HG03457 (cell line): ENCODE measurements around the gene MSH4.
"Not testable (repeated sequence)": the region's sequence is repeated elsewhere in the genome, so short reads cannot be mapped to it uniquely, and the experiment has no call there.

Experiments
- ATAC-seq: cut with Tn5 transposase; IDR thresholded peaks from one replicate; pipeline ENCODE4 v1.9.1; 2021; ENCODE audit warnings: moderate number of reproducible peaks; ENCODE audit not compliant: unreplicated experiment

MSH4 gene

DNA sequence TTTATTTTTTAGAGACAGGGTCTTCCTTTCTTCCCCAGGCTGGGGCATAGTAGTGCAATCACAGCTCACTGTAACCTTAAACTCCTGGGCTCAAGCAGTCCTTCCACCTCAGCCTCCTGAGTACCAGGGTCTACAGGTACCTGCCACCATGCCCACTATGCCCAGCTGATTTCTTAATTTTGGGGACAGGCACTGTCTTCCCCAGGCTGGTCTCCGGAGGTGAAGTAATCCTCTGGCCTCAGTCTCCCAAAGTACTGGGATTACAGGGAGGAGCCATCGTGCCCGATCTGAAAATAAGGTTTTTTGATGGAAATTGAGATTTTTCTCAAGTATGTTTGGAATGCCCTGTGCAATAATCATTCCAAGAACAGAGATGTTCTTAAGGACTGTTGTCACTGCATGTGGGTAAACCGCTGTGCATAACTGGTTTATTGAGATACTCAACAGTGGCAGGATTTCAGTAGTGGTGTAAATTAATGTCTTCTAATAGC is 934 bp upstream of the MSH4 start:
- ATAC-seq = no peak

DNA sequence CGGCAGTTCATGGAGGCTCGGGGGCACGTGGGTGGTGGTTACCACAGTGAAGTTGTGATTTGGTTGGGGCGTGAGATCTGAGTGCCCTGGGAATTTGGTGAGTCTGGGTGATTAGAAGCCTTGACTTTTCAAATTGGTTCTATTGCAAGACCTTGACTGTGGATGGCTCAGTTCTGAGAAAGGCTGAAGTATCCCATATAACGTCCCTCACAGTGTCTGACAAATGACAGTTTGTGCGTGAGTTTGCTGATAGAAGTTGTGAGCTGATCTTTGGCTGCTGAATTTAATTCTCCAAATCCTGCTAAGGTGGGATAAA is 549 bp downstream of the MSH4 start:
- ATAC-seq = no peak

DNA sequence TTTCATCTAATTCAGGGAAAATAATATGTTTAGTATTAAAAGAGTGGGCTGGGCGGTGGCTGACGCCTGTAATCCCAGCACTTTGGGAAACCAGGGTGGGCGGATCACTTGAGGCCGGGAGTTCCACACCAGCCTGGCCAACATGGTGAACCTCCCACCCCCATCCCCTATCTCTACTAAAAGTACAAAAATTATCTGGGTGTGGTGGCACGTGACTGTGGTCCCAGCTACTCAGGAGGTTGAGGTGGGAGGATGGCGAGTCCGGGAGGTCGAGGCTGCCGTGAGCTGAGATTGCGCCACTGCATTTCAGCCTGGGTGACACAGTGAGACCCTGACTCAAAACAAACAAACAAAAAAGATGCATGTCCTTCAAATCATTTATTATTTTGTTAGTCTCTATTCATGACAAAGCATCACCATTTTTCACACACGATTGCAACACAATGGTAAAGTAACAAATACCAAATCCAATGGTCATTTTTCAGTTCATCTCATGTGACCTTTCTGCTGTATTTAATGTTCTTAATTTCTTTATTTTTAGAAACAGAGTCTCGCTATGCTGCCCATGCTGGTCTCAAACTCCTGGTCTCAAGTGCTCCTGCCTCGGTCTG is 1.0 kb downstream of the MSH4 start:
- no peak for ATAC-seq

DNA sequence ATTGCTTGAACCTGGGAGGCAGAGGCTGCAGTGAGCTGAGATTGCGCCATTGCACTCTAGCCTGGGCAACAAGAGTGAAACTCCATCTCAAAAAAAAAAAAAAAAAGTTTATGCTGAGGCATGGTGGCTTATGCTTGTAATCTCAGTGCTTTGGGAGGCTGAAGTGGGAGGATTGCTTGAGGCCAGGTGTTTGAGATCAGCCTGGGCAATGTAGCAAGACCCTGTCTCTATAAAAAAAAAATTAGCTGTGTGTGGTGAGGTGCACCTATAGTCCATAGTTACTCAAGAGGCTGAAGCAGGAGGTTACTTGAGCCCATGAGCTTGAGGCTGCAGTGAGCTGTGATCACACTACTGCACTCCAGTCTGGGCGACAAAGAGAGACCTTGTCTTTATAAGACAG is 4.8 kb downstream of the MSH4 start:
- not testable (repeated sequence) for ATAC-seq

DNA sequence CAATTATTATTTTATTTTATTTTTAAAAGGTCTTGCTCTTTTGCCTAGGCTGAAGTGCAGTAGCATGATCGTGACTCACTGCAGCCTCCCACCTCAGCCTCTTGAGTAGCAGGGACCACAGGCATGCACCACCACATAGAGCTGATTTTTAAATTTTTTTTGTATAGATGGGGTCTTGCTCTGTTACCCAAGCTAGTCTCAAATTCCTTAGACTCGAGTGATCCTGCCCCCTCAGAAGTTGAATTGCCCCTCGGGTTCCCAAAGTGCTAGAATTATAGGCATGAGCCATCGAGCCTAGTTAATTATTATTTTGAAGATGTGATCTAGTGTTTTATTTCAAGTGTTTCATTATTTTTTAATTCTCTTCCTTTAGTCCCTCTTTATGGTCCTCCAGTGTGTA is 12.2 kb downstream of the MSH4 start:
- no peak for ATAC-seq

DNA sequence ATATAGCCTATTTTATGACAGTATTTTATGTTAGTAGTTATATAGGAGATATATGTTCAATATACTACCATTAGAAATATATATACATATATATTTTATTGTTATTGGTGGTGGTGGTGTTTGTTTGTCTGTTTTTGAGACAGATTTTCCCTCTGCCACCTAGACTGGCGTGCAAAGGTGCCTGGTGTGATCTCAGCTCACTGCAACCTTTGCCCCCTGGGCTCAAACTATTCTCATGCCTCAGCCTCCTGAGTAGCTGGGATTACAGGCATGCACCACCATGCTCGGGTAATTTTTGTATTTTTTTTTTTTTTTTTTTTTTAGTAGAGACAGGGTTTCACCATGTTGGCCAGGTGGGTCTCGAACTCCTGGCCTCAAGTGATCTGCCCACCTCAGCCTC is 13.4 kb downstream of the MSH4 start:
- not testable (repeated sequence) for ATAC-seq

DNA sequence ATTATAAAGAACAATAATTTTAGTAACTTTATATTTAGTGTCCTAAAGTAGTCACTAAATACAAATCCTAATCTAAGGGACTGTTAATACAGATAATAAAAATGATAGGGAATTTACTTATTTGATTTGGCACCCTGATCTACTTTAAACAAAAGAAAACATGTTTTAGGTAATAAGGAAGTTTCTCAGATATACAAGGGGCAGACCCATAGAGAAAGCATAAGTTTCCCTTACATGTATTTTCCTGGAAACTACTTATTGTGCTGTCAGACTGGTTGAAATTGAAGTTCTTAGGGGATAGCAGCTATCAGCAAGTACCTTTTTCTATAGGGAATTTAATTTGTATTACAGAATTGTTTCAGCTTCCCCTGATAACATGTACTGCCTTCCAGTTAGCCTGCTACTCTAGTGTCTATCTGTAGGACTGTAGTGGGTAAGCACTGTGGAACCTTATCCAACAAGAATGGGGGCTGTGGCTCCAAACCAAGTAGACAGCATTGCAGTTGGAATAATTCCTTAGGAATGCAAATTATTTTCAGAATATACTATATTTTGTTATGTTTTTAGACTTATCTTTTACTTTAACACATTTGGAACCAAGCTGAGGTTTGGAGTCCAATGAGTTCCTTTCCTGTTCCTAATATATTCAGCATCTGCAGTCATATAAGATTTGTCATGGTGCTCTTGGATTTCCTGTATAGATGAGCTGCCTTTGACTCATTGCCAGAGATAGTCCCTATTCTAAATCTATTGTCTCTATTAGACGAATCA is 14.7 kb downstream of the MSH4 start:
- ATAC-seq = no peak

DNA sequence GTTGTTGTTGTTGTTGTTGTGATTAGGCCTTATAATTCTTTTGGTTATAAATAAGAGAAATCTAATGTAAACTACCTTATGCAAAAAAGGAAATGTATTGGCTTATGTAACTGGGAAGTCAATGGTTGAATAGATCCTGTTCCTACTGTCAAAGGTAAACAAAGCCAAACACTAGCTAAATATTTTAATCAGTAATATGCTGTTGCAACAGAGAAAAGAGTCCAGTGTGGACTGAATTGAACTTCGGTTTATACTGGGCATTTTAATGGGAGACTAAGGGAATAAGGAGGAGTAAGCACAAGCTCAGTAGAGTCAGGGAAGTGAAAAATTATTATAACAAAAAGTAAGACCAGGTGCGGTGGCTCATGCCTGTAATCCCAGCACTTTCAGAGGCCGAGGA is 15.4 kb downstream of the MSH4 start:
- ATAC-seq = no peak

DNA sequence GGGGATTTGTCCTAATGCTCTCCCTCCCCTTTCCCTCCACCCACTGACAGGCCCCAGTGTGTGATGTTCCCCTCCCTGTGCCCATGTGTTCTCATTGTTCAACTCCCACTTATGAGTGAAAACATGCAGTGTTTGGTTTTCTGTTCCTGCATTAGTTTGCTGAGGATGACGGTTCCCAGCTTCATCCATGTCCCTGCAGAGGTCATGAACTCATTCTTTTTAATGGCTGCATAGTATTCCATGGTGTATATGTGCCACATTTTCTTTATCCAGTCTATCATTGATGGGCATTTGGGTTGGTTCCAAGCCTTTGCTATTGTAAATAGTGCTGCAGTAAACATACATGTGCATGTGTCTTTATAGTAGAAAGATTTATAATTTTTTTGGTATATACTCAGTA is 26.9 kb downstream of the MSH4 start:
- not testable (repeated sequence) for ATAC-seq

DNA sequence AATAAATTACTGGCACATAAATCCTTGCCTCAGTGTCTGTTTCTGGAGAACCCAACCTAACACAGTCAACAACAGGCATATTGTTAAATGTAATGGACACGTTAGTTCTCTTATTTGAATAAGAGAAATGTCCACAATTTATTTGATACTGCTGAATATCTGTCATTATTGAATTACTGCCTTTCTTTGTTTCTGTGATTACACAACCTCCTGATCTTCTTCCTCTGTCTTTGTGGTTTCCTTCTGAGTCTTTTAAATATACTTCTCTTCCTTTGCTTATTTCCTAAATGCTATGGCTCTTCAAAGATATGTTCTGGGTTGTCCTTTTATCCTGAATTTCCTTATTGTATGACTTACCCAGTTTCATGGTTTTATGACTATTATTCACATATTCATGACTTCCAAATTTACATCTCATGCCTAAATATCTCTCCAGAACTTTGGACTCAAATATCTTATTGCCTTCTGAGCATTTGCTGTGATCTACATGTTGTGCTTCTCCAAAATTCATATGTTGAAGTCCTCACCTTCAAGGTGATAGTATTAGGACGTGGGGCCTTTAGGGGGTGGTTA is 39.9 kb downstream of the MSH4 start:
- no peak for ATAC-seq

DNA sequence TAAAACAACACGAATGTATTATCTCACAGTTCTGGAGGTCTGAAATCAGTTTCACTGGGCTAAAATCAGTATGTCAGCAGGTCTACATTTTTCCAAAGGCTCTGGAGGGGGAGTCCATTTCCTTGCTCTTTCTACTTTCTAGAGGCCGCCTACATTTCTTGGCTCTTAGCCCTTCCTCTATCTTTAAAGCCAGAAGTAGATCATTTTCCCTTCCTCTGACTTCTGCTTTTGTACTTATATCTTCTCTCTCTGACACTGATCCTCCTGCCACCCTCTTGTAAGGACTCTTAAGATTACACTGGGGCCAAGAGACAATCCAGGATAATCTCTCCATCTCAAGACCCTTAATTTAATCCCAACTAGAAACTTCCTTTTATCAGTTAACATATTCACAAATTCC is 41.4 kb downstream of the MSH4 start:
- no peak for ATAC-seq

DNA sequence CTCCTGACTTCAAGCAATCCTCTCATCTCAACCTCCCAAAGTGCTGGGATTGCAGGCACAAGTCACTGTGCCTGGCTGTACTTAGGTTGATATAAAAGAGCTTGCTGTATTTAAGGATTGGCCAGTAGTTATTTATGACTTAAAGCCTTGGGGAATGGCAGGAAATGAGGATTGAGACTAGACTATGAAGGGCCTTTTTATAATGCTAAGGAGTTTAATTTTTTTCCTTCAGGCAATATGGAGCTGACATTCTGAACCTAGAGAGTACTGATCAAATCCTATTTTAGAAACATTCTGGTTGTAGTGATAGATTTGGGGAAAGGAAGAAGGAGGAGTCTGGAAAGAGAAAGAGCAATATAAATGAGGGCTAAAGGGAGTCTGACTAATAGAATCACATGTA is 44.7 kb downstream of the MSH4 start:
- no peak for ATAC-seq

DNA sequence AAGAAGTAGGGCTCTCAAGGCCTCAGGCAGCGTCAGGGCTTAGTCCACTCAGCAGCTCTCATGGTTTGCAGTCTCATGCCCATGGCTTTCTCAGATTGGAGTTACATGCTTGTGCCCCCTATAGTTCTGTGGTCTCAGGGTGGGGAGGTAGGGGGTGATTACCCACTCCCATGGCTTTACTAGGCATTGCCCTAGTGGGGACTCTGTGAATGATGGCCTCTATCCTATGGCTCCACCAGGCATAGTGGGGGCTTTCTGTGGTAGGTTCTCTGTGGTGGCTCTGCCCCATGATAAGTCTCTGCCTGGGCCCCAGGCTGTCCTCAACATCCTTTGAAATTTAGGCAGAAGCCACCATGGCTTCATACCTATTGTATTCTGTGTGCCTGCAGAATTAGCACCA is 48.9 kb downstream of the MSH4 start:
- ATAC-seq = no peak

DNA sequence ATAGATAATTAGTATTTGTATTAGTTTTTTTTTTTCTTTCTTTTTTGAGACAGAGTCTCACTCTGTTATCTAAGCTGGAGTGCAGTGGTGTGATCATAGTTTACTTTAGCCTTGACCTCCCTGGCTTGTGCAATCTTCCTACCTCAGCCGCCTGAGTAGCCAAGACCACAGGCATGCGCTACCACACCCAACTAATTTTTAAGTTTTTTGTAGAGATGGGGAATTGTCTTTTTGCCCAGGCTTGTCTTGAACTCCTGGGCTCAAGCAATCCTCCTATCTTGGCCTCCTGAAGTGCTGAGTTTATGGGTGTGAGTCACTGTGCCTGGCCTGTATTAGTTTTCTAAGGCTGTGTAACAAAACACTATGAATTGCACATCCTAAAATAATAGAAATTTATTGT is 58.3 kb downstream of the MSH4 start:
- no peak for ATAC-seq

DNA sequence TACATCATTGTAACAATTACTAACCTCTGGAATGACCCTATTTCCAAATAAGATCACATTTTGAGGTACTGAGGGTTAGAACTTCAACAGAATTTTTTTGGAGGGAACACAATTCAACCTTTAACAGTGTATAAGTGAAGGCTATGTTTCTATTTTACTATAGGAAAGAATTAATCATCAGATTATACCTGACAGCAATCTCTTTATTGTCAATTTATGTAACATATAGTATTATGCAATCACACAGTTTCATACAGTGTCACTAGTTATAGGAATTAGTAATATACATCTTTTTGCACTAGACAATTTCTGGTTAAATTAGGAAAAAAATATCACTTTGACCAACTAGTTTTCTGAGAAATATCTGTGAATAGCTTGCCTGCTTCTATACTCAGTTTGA is 59.1 kb downstream of the MSH4 start:
- no peak for ATAC-seq

DNA sequence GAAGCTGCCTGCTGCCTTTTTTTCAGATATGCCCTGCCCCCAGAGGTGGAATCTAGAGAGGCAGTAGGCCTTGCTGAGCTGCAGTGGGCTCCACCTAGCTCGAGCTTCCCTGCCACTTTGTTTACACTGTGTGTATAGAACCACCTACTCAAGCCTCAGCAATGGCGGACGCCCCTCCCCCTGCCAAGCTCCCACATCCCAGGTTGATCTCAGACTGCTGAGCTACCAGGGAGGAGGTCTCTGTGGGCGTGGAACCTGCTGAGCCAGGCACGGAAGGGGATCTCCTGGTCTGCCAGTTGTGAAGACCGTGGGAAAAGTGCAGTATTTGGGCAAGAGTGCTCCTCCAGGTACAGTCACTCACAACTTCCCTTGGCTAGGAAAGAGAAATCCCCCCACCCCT is 65.1 kb downstream of the MSH4 start:
- no peak for ATAC-seq

DNA sequence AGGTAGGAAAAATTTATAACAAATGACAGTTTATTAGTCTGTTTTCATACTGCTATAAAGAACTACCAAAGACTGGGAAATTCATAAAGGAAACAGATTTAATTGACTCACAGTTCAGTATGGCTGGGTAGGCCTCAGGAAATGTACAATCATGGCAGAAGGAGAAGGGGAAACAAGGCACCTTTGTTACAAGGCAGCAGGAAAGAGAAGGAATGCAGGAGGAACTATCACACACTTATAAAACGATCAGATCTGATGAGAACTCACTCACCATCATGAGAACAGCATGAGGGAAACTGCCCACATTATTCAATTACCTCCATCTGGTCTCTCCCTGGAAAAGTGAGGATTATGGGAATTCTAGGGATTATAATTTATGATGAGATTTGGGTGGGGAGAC is 74.3 kb downstream of the MSH4 start:
- ATAC-seq = no peak

DNA sequence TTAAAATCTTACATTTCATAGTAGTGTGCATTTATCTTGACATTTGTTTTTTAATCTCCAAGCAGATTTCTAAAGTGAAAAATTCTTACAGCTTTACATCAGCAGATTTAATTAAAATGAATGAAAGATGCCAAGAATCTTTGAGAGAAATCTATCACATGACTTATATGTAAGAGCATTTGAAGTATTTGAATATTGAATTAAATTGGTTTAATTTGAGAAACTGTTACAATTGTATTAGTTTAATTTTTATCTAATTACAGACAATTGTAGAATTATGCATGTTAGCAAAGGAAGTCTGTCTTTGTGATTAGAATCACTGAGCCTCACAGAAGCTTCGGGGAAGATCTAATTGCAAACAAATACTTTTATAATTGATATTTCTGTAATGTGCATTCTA is 83.3 kb downstream of the MSH4 start:
- ATAC-seq = no peak

DNA sequence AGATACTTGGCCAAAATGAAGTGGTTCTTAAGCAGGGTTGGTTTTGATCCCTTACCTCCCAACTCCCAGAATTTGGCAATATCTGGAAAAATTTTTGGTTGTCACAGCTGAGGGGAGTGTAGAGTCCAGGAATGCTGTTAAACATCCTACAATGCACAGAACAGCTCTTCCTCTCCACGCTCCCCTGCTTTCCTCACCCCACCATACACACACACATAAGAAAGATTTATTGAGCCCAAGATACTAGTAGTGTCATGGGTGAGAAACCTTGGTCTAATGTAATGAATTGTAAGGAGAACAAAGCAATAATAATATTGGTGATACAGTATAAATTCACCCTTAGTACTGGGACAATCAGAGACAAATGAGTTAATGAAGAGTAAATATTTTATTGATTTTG is 87.8 kb downstream of the MSH4 start:
- no peak for ATAC-seq

DNA sequence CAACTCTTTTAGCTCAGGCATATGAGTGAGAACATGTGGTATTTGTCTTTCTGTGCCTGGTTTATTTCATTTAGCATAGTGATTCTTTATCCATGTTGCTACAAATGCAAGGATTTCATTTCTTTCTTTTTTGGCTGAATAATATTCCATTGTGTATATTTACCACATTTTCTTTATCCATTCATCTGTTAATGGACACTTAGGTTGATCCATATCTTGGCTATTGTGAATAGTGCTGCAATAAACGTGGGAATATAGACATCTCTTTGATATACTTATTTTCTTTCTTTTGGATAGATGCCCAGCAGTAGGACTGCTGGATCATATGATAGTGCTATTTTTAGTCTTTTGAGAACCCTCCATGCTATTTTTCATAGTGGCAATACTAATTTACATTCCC is 104.7 kb downstream of the MSH4 start:
- ATAC-seq = no peak

DNA sequence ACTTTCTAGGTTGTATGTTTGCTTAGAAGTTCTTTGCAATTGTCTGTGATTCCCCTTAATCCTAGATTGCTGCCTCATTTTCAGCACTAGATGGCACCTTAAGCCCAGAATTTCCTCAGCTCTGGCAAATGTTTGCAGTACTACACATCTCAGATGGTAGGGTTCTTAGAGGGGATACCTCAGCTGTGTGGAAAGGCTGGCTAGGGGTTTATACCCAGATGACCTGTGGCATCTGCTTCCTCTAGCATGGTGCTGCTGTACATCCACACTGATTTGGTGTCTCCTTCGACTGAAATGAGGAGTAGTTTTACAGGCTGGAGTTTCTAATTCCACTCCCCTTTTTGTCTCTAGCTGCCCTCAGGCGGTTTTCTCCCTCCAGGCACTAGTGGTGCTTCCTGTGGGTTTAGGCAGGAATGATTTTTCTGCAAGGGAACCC is 112.1 kb downstream of the MSH4 start:
- no peak for ATAC-seq

DNA sequence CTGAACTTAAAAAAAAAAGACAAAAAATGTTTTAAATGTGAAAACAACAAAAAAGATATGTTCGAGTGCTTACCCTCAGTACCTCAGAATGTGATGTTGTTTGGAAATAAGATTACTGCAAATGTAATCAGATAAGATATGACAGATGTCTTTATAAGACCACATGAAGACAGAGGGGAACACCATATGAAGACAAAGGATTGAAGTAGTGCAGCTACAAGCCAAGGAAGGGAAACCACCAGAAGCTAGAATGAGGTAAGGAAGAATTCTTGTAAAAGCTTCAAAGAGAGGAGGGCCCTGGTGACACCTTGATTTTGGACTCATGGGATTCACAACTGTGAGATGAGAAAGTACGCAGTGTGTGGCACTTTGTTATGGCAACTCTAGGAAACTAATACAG is 120.2 kb downstream of the MSH4 start:
- ATAC-seq = no peak

DNA sequence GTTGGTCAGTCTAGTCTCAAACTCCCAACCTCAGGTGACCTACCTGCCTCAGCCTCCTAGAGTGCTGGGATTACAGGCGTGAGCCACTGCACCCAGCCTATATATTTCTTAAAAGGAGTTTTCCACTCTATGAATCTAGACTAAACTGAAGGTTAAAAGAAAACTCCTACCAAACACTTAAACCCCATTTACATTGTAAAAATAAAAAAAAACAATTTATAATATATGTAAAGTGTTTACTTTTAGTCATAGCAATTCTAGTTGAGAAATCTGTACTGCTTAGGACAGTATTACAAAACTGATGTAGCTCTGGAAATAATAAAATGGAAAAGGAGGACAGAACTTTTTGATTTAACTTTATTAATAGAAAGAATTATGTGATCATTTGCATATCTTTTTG is 126.0 kb downstream of the MSH4 start:
- no peak for ATAC-seq
